ENCODE data around the gene RBFOX1. TPM values are rescaled to one million over a fixed set of nuclear protein-coding genes. Genes with fewer than 3 reads are reported as not detected.

Gene RBFOX1
- total RNA-seq, 1 donor from 2014 or later: 0.84 TPM

GRCh38 chr16:7304958-7305357 is 27.7 kb upstream of the RBFOX1 start:
- DNase-seq (ENCODE audit: low read depth): no peak
- Histone ChIP-seq H3K27me3 (ENCODE audit: insufficient read depth, low read length) (no peaks in the 10 kb centered on the region), H3K9ac (ENCODE audit: low read length) (no peak overlapping the region), H3K9me3 (ENCODE audit: insufficient read depth, low read depth, low read length) (no peaks in the 10 kb centered on the region), H3K79me2 (ENCODE audit: insufficient read depth, low read length) (no peaks in the 10 kb centered on the region), H3K4me3 (ENCODE audit: insufficient read depth, low read depth, low read length) (no peak overlapping the region), H4K20me1 (ENCODE audit: insufficient read depth, low read length) (no peaks in the 10 kb centered on the region), H3K36me3 (ENCODE audit: insufficient read depth, low read length) (no peaks in the 10 kb centered on the region), H2AFZ (ENCODE audit: low read depth, low read length) (no peak overlapping the region), H3K4me1 (ENCODE audit: insufficient read depth, low read length) (no peaks in the 10 kb centered on the region), H3K4me2 (ENCODE audit: low read length) (no peak overlapping the region), H3K27ac (ENCODE audit: low read depth, low read length) (no peak overlapping the region)
- Mint-ChIP-seq H3K27ac (ENCODE audit: unreplicated experiment) (no peak overlapping the region), H3K4me1 (ENCODE audit: low read depth, unreplicated experiment) (no peaks in the 10 kb centered on the region), H3K4me3 (ENCODE audit: unreplicated experiment) (no peak overlapping the region), H3K9me3 (ENCODE audit: unreplicated experiment) (no peaks in the 10 kb centered on the region), H3K36me3 (ENCODE audit: low read depth, unreplicated experiment) (no peaks in the 10 kb centered on the region), H3K27me3 (ENCODE audit: low read depth, unreplicated experiment) (peaks cover 78% of the 10 kb centered on the region)
- no peak for TF ChIP-seq EZH2 (IDR thresholded peaks at IDR 0.05; ENCODE audit: insufficient read depth, low read length)
- no peak for TF ChIP-seq CTCF (IDR thresholded peaks at IDR 0.05; ENCODE audit: insufficient read depth, low read depth, low read length)
- FAIRE-seq: no peak

DNA sequence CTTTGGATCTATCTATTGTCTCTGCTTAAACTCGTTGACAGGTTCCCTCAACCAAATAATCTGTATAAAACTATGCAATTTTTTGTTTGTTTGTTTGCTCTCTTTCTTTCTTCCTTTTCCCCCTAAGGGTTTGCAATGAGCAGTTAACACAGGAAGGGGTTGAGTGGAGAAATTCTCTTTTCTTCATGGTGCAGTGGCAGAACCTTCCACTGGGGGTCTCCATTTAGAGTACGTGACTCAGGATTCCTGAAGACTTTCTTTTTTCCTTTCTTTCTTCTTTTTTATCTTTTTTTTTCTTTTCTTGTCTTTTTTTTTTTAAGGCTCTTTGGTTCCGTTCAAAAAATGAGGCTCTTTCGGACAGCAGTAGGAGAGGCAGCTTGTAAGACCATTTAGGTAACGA is 19.5 kb upstream of the RBFOX1 start:
- Histone ChIP-seq H3K4me3 (ENCODE audit: insufficient read depth, low read depth, low read length) (no peak overlapping the region), H3K4me2 (ENCODE audit: low read length) (no peak overlapping the region), H3K27me3 (ENCODE audit: insufficient read depth, low read length) (no peaks in the 10 kb centered on the region), H3K79me2 (ENCODE audit: insufficient read depth, low read length) (no peaks in the 10 kb centered on the region), H4K20me1 (ENCODE audit: insufficient read depth, low read length) (no peaks in the 10 kb centered on the region), H3K9me3 (ENCODE audit: insufficient read depth, low read depth, low read length) (peaks cover 3% of the 10 kb centered on the region), H3K9ac (ENCODE audit: low read length) (no peak overlapping the region), H3K4me1 (ENCODE audit: insufficient read depth, low read length) (no peaks in the 10 kb centered on the region), H3K27ac (ENCODE audit: low read depth, low read length) (no peak overlapping the region), H3K36me3 (ENCODE audit: insufficient read depth, low read length) (no peaks in the 10 kb centered on the region), H2AFZ (ENCODE audit: low read depth, low read length) (no peak overlapping the region)
- Mint-ChIP-seq H3K4me3 (ENCODE audit: unreplicated experiment) (no peak overlapping the region), H3K4me1 (ENCODE audit: low read depth, unreplicated experiment) (no peaks in the 10 kb centered on the region), H3K36me3 (ENCODE audit: low read depth, unreplicated experiment) (no peaks in the 10 kb centered on the region), H3K9me3 (ENCODE audit: unreplicated experiment) (no peaks in the 10 kb centered on the region), H3K27ac (ENCODE audit: unreplicated experiment) (no peak overlapping the region), H3K27me3 (ENCODE audit: low read depth, unreplicated experiment) (peaks cover 19% of the 10 kb centered on the region)
- no peak for DNase-seq (ENCODE audit: low read depth)
- TF ChIP-seq EZH2 (IDR thresholded peaks at IDR 0.05; ENCODE audit: insufficient read depth, low read length) (no peak), CTCF (IDR thresholded peaks at IDR 0.05; ENCODE audit: insufficient read depth, low read depth, low read length) (peak; percentile 22)
- no peak for FAIRE-seq

DNA sequence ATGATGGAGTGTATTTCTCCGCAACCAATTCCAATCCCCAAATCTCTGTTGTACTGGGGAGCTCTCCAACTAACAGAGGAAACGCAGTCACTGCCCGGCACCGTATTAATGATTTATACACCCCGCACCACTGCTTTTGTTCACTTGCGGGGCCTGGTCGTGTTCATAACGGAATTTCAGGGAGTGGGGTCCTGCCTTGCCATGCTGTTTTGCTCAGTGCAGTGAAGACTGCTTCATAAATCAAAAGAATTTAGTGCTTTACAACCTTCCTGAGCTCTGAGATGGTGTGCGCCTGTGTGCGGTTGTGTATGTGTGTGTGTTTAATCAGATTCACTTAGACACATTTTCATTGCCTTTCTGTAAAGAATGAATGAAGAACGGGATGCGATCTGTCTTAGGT is 18.5 kb upstream of the RBFOX1 start:
- no peaks in the 10 kb centered on the region for H3K9me3 Mint-ChIP-seq (ENCODE audit: unreplicated experiment)
- Histone ChIP-seq H3K4me1 (ENCODE audit: insufficient read depth, low read length) (no peaks in the 10 kb centered on the region), H3K79me2 (ENCODE audit: insufficient read depth, low read length) (no peaks in the 10 kb centered on the region), H3K9me3 (ENCODE audit: insufficient read depth, low read depth, low read length) (peaks cover 3% of the 10 kb centered on the region), H3K27ac (ENCODE audit: low read depth, low read length) (no peak overlapping the region), H4K20me1 (ENCODE audit: insufficient read depth, low read length) (no peaks in the 10 kb centered on the region), H2AFZ (ENCODE audit: low read depth, low read length) (no peak overlapping the region), H3K4me2 (ENCODE audit: low read length) (no peak overlapping the region), H3K4me3 (ENCODE audit: insufficient read depth, low read depth, low read length) (no peak overlapping the region), H3K36me3 (ENCODE audit: insufficient read depth, low read length) (no peaks in the 10 kb centered on the region), H3K27me3 (ENCODE audit: insufficient read depth, low read length) (no peaks in the 10 kb centered on the region), H3K9ac (ENCODE audit: low read length) (no peak overlapping the region)
- peaks cover 14% of the 10 kb centered on the region for H3K27me3 Mint-ChIP-seq (ENCODE audit: low read depth, unreplicated experiment)
- no peak overlapping the region for H3K4me3 Mint-ChIP-seq (ENCODE audit: unreplicated experiment)
- FAIRE-seq: no peak
- H3K4me1 Mint-ChIP-seq (ENCODE audit: low read depth, unreplicated experiment): no peaks in the 10 kb centered on the region
- H3K27ac Mint-ChIP-seq (ENCODE audit: unreplicated experiment): no peak overlapping the region
- no peak for TF ChIP-seq EZH2 (IDR thresholded peaks at IDR 0.05; ENCODE audit: insufficient read depth, low read length)
- TF ChIP-seq CTCF (IDR thresholded peaks at IDR 0.05; ENCODE audit: insufficient read depth, low read depth, low read length): no peak
- no peaks in the 10 kb centered on the region for H3K36me3 Mint-ChIP-seq (ENCODE audit: low read depth, unreplicated experiment)
- no peak for DNase-seq (ENCODE audit: low read depth)
